DND-41 (cell line): ENCODE measurements around the gene SNX9.
A peak's percentile ranks its signal among the peaks of the same experiment; 100 is the strongest.

Source experiments
- ATAC-seq: fragments of 200-7000 bp; cut with Tn5 transposase; 3 replicates; pipeline ENCODE4 v1.9.1; 2021; ENCODE audit warnings: low read depth; ENCODE audit not compliant: insufficient read depth
- DNase-seq: peaks from one replicate; pipeline ENCODE4 v3.0.0-alpha.2; 2020
- H2AFZ ChIP-seq: 2 replicates; pipeline ENCODE4 v1.6.0; 2012; ENCODE audit warnings: low read depth, low read length
- H3K27ac ChIP-seq: 2 replicates; pipeline ENCODE4 v1.5.1; 2012; ENCODE audit warnings: low read length, inconsistent platforms
- H3K27me3 ChIP-seq: fragments of 200-600 bp; sonication (generic); 2 replicates; pipeline ENCODE4 v1.6.0; 2012; ENCODE audit warnings: low read length, mild to moderate bottlenecking, inconsistent platforms; ENCODE audit not compliant: insufficient read depth, poor library complexity
- H3K36me3 ChIP-seq: 2 replicates; pipeline ENCODE4 v1.5.1; 2012; ENCODE audit warnings: low read length, inconsistent platforms; ENCODE audit not compliant: insufficient read depth
- H3K4me1 ChIP-seq: 2 replicates; pipeline ENCODE4 v1.5.1; 2012; ENCODE audit warnings: mild to moderate bottlenecking, low read length; ENCODE audit not compliant: insufficient read depth
- H3K4me2 ChIP-seq: 2 replicates; pipeline ENCODE4 v1.6.0; 2012; ENCODE audit warnings: mild to moderate bottlenecking, moderate library complexity, low read length, inconsistent platforms; ENCODE audit not compliant: insufficient read depth
- H3K4me3 ChIP-seq, 2 experiments: fragments of 200-600 bp in 1 of 2; shearing (Covaris generic) in 1 of 2; 2 replicates each; pipeline ENCODE4 v1.5.1; 2012 to 2016; ENCODE audit warnings: inconsistent platforms in 2 of 2, low read length in 2 of 2, mild to moderate bottlenecking in 2 of 2, low read depth in 1 of 2, moderate library complexity in 1 of 2
- H3K79me2 ChIP-seq: 2 replicates; pipeline ENCODE4 v1.6.0; 2012; ENCODE audit warnings: low read length, inconsistent platforms; ENCODE audit not compliant: insufficient read depth
- H3K9ac ChIP-seq: 2 replicates; pipeline ENCODE4 v1.6.0; 2012; ENCODE audit warnings: low read depth, mild to moderate bottlenecking, inconsistent platforms, low read length, moderate library complexity
- H3K9me3 ChIP-seq: 2 replicates; pipeline ENCODE4 v1.5.1; 2012; ENCODE audit warnings: low read length, moderate library complexity, mild to moderate bottlenecking, inconsistent platforms; ENCODE audit not compliant: insufficient read depth, severe bottlenecking
- H4K20me1 ChIP-seq: 2 replicates; pipeline ENCODE4 v1.6.0; 2012; ENCODE audit warnings: low read length; ENCODE audit not compliant: insufficient read depth
- EZH2 ChIP-seq: IDR thresholded peaks from 3 replicates; pipeline ENCODE4 v1.6.1; 2012; ENCODE audit warnings: borderline replicate concordance, low read depth, mild to moderate bottlenecking, moderate library complexity, low read length, inconsistent platforms; ENCODE audit not compliant: severe bottlenecking
- TF ChIP-seq, protein P1 (sequence below): IDR thresholded peaks from 2 replicates; pipeline ENCODE4 v1.5.1; 2012; ENCODE audit warnings: borderline replicate concordance, low read length, moderate library complexity, mild to moderate bottlenecking; ENCODE audit not compliant: poor library complexity, severe bottlenecking; ENCODE audit errors: extremely low read depth

The SNX9 gene

GRCh38 chr6:157978021-157978783 lies 155.2 kb downstream of the SNX9 start:
- no peak overlapping the region for H2AFZ ChIP-seq
- no peaks in the 10 kb centered on the region for H3K27me3 ChIP-seq
- H3K4me2 ChIP-seq = no peak overlapping the region
- H3K79me2 ChIP-seq = peaks cover 12% of the 10 kb centered on the region
- peaks cover 16% of the 10 kb centered on the region for H3K4me1 ChIP-seq
- H3K9me3 ChIP-seq = no peaks in the 10 kb centered on the region
- no peak for DNase-seq
- no peak for TF ChIP-seq EZH2
- H3K27ac ChIP-seq = no peak overlapping the region
- ATAC-seq = no peak
- H4K20me1 ChIP-seq = peaks cover 7% of the 10 kb centered on the region; the same call in 1 of the 2 replicates
- H3K9ac ChIP-seq = no peak overlapping the region
- no peak overlapping the region for H3K4me3 ChIP-seq
- H3K36me3 ChIP-seq = no peaks in the 10 kb centered on the region

- no peak overlapping the region for H2AFZ ChIP-seq
- peaks cover 32% of the 10 kb centered on the region for H3K79me2 ChIP-seq
- H3K36me3 ChIP-seq = no peaks in the 10 kb centered on the region
- no peak overlapping the region for H3K4me3 ChIP-seq
- peaks cover 38% of the 10 kb centered on the region for H3K4me1 ChIP-seq
- H3K4me2 ChIP-seq = peak overlapping the region; percentile 88; the same call in 1 of the 2 replicates
- H3K9me3 ChIP-seq = no peaks in the 10 kb centered on the region
- H4K20me1 ChIP-seq = peaks cover 15% of the 10 kb centered on the region; the same call in 1 of the 2 replicates
- no peaks in the 10 kb centered on the region for H3K27me3 ChIP-seq
- no peak for DNase-seq
- H3K9ac ChIP-seq = no peak overlapping the region
- TF ChIP-seq EZH2 = no peak
- TF ChIP-seq, protein P1, sequence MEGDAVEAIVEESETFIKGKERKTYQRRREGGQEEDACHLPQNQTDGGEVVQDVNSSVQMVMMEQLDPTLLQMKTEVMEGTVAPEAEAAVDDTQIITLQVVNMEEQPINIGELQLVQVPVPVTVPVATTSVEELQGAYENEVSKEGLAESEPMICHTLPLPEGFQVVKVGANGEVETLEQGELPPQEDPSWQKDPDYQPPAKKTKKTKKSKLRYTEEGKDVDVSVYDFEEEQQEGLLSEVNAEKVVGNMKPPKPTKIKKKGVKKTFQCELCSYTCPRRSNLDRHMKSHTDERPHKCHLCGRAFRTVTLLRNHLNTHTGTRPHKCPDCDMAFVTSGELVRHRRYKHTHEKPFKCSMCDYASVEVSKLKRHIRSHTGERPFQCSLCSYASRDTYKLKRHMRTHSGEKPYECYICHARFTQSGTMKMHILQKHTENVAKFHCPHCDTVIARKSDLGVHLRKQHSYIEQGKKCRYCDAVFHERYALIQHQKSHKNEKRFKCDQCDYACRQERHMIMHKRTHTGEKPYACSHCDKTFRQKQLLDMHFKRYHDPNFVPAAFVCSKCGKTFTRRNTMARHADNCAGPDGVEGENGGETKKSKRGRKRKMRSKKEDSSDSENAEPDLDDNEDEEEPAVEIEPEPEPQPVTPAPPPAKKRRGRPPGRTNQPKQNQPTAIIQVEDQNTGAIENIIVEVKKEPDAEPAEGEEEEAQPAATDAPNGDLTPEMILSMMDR = no peak
- ATAC-seq = no peak
- no peak overlapping the region for H3K27ac ChIP-seq
Observed at GRCh38 chr6:157980288-157981131, 157.5 kb downstream of the SNX9 start.

GRCh38 chr6:157981132-157981394 lies 158.0 kb downstream of the SNX9 start:
- no peak for TF ChIP-seq EZH2
- TF ChIP-seq, protein P1 = no peak
- Histone ChIP-seq H3K9ac (peak overlapping the region; percentile 94; the same call in 1 of the 2 replicates), H2AFZ (no peak overlapping the region)

More at GRCh38 chr6:157981132-157981394, 158.0 kb downstream of the SNX9 start:
- Histone ChIP-seq H3K79me2 (peaks cover 38% of the 10 kb centered on the region), H3K4me1 (peaks cover 38% of the 10 kb centered on the region), H3K4me2 (peak overlapping the region; percentile 88), H3K36me3 (no peaks in the 10 kb centered on the region), H4K20me1 (peaks cover 20% of the 10 kb centered on the region; the same call in 1 of the 2 replicates), H3K27ac (no peak overlapping the region), H3K9me3 (no peaks in the 10 kb centered on the region), H3K27me3 (no peaks in the 10 kb centered on the region), H3K4me3 (peak overlapping the region in 1 of 2 experiments; percentile 81; a peak in 2 of 4 replicates)
- ATAC-seq (no peak), DNase-seq (no peak)
